ENCODE results near the gene MAPKAPK2. TPM values are rescaled to one million over a fixed set of nuclear protein-coding genes. Genes with fewer than 3 reads are reported as not detected.

MAPKAPK2 gene
- total RNA-seq, 2 experiments from 2014 or later = 62.8 to 64.7 TPM

- Mint-ChIP-seq H3K27me3 (peaks cover 2% of the 10 kb centered on the region), H3K27ac (no peak overlapping the region), H3K4me3 (no peak overlapping the region), H3K9me3 (ENCODE audit: low read depth) (no peaks in the 10 kb centered on the region), H3K4me1 (peaks cover 56% of the 10 kb centered on the region), H3K36me3 (ENCODE audit: low read depth) (peaks cover 2% of the 10 kb centered on the region)
- intact Hi-C loops (cut with DNase I, micrococcal nuclease) = loop anchor here (5.0 to 10.0 kb wide), 2 partner anchors 180 to 1047 kb away; partner anchors contain the start of gene ELK4 (in 1 of the 2)
- no peak for DNase-seq
- CTCF ChIA-PET = interaction anchor here (1.6 to 3.5 kb wide), 3 partner anchors 18 to 44 kb away, joined by 8 to 19 read pairs (median 11); no protein-coding TSS in a partner anchor
- POLR2A ChIA-PET = no interaction called here
- no peak for ATAC-seq
These were observed 2.6 kb upstream of the MAPKAPK2 start for GRCh38 chr1:206682111-206682510.

DNA sequence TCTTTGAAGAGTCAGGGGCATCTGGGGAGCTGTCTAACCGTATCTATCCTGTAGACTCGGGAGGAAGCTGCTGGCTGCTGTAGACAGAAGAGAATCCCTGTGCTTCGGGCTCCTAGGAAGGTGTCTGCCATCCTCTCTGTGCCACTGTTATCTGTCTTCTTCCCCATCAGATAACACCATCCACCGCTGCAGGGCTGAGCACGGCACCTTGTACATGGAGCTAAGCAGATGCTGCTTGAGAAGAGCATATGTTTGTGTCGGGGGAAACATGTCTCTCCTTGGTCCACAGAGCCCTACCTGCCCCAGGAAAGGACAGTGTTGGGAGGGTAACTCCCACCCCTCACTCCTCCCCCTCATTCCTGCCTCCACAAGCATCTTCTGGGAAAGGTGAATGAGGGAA, 1.4 kb upstream of the MAPKAPK2 start:
- intact Hi-C loops (cut with DNase I, micrococcal nuclease) = loop anchor here (5.0 to 10.0 kb wide), 2 partner anchors 181 to 1049 kb away; partner anchors contain the start of gene ELK4 (in 1 of the 2)
- H3K9me3 Mint-ChIP-seq (ENCODE audit: low read depth) = no peaks in the 10 kb centered on the region
- H3K36me3 Mint-ChIP-seq (ENCODE audit: low read depth) = peaks cover 2% of the 10 kb centered on the region
- ATAC-seq (no peak), DNase-seq (no peak)
- H3K27me3 Mint-ChIP-seq = peaks cover 2% of the 10 kb centered on the region
- POLR2A ChIA-PET = no interaction called here
- H3K4me1 Mint-ChIP-seq = peaks cover 67% of the 10 kb centered on the region
- CTCF ChIA-PET = interaction anchor here (0.5 to 2.3 kb wide), 6 partner anchors 15 to 972 kb away, joined by 3 to 11 read pairs (median 4); no protein-coding TSS in a partner anchor
- no peak overlapping the region for H3K27ac Mint-ChIP-seq
- H3K4me3 Mint-ChIP-seq = no peak overlapping the region

- ChIA-PET POLR2A (interaction anchor here (0.6 to 1.3 kb wide), 3 partner anchors 22 to 132 kb away, joined by 3 to 4 read pairs (median 3); partner anchors contain the start of gene DYRK3), CTCF (interaction anchor here (0.8 to 2.3 kb wide), 6 partner anchors 16 to 973 kb away, joined by 3 to 11 read pairs (median 5); no protein-coding TSS in a partner anchor)
- peak overlapping the region; percentile 64 for H3K4me3 Mint-ChIP-seq
- peaks cover 67% of the 10 kb centered on the region for H3K4me1 Mint-ChIP-seq
- H3K9me3 Mint-ChIP-seq (ENCODE audit: low read depth) = no peaks in the 10 kb centered on the region
- no peak overlapping the region for H3K27ac Mint-ChIP-seq
- peaks cover 2% of the 10 kb centered on the region for H3K36me3 Mint-ChIP-seq (ENCODE audit: low read depth)
- peaks cover 2% of the 10 kb centered on the region for H3K27me3 Mint-ChIP-seq
- DNase-seq (no peak), ATAC-seq (no peak)
- intact Hi-C loops (cut with DNase I, micrococcal nuclease) = loop anchor here (1.0 to 10.0 kb wide), 7 partner anchors 49 to 1049 kb away; partner anchors contain the start of genes DYRK3 (in 2 of the 2), EIF2D (in 1 of the 2) and ELK4 (in 1 of the 2)
These were observed 702 bp upstream of the MAPKAPK2 start for GRCh38 chr1:206684003-206684402.

- ATAC-seq = peak; percentile 31
- intact Hi-C loops (cut with DNase I, micrococcal nuclease) = loop anchor here (2.0 to 10.0 kb wide), 6 partner anchors 42 to 1051 kb away; partner anchors contain the start of genes DYRK3 (in 1 of the 2) and ELK4 (in 1 of the 2)
- H3K9me3 Mint-ChIP-seq (ENCODE audit: low read depth) = no peaks in the 10 kb centered on the region
- peaks cover 66% of the 10 kb centered on the region for H3K4me1 Mint-ChIP-seq
- H3K4me3 Mint-ChIP-seq = peak overlapping the region; percentile 98
- H3K27ac Mint-ChIP-seq = peak overlapping the region; percentile 94
- peak; percentile 68 for DNase-seq
- CTCF ChIA-PET = interaction anchor here (1.7 kb wide), 1 partner anchor 227 kb away, joined by 3 read pairs; no protein-coding TSS in a partner anchor
- POLR2A ChIA-PET = interaction anchor here (1.3 kb wide), 1 partner anchor 50 kb away, joined by 4 read pairs; the partner anchor contains the start of gene DYRK3
- H3K36me3 Mint-ChIP-seq (ENCODE audit: low read depth) = peaks cover 2% of the 10 kb centered on the region
- H3K27me3 Mint-ChIP-seq = peaks cover 2% of the 10 kb centered on the region
These were observed 646 bp downstream of the MAPKAPK2 start for GRCh38 chr1:206685334-206685768.

DNA sequence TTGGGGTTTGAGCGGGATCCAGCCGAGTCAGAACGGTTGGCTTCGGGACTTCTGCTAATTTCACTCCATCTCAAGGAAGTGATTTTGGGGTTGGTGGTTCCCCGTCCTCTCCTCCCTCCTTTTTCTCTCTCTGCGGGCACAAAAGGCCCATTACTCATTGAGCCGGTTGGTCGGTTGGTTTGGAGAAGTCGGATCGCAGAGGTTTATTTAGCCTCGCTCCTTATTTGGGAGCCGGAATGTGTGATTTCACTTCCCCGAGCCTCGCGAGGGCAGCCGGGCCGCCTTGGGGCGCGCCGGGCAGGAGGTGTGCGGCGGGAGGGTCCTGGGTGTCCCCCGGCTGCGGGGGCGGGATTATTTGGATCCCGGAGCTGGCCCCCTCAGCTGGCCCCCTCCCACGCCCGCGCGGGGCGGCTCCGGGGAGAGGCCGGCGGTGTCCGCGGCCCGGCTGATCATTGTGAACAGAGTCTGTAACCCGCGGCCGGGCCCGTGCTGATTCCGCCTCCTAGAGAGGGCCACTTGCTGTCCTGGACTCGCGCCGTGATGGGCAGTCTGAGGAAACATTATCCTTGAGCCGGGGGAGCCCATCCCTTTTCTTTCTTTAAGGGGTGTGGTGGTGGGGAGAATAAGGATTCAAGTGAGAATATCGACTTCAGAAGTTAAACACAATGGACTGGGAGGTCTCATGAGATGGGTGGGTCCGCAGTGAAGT, 1.2 kb downstream of the MAPKAPK2 start:
- H3K4me3 Mint-ChIP-seq = peak overlapping the region; percentile 98
- ChIA-PET POLR2A (interaction anchor here (0.7 to 1.6 kb wide), 2 partner anchors 19 to 73 kb away, joined by 3 read pairs; partner anchors contain the start of gene EIF2D), CTCF (interaction anchor here (0.7 to 1.7 kb wide), 3 partner anchors 20 to 227 kb away, joined by 3 to 4 read pairs (median 4); no protein-coding TSS in a partner anchor)
- ATAC-seq (peak; percentile 43), DNase-seq (peak; percentile 69)
- no peaks in the 10 kb centered on the region for H3K9me3 Mint-ChIP-seq (ENCODE audit: low read depth)
- H3K36me3 Mint-ChIP-seq (ENCODE audit: low read depth) = peaks cover 2% of the 10 kb centered on the region
- peaks cover 64% of the 10 kb centered on the region for H3K4me1 Mint-ChIP-seq
- intact Hi-C loops (cut with DNase I, micrococcal nuclease) = loop anchor here (1.0 to 10.0 kb wide), 7 partner anchors 17 to 1051 kb away; partner anchors contain the start of genes DYRK3 (in 1 of the 2) and ELK4 (in 1 of the 2)
- H3K27ac Mint-ChIP-seq = peak overlapping the region; percentile 97
- H3K27me3 Mint-ChIP-seq = peaks cover 2% of the 10 kb centered on the region

- ChIA-PET POLR2A (interaction anchor here (0.7 to 1.6 kb wide), 2 partner anchors 18 to 74 kb away, joined by 3 read pairs; partner anchors contain the start of gene EIF2D), CTCF (interaction anchor here (0.7 to 1.7 kb wide), 5 partner anchors 19 to 247 kb away, joined by 3 to 4 read pairs (median 4); no protein-coding TSS in a partner anchor)
- Mint-ChIP-seq H3K4me3 (peak overlapping the region; percentile 98), H3K36me3 (ENCODE audit: low read depth) (peaks cover 2% of the 10 kb centered on the region), H3K27me3 (peaks cover under 1% of the 10 kb centered on the region), H3K9me3 (ENCODE audit: low read depth) (no peaks in the 10 kb centered on the region), H3K27ac (peak overlapping the region; percentile 97), H3K4me1 (peaks cover 59% of the 10 kb centered on the region)
- intact Hi-C loops (cut with DNase I, micrococcal nuclease) = loop anchor here (1.0 to 10.0 kb wide), 4 partner anchors 17 to 1052 kb away; partner anchors contain the start of gene ELK4 (in 1 of the 2)
- peak; percentile 34 for ATAC-seq
- DNase-seq = peak; percentile 40
These were observed 2.0 kb downstream of the MAPKAPK2 start for GRCh38 chr1:206686478-206687249.

DNA sequence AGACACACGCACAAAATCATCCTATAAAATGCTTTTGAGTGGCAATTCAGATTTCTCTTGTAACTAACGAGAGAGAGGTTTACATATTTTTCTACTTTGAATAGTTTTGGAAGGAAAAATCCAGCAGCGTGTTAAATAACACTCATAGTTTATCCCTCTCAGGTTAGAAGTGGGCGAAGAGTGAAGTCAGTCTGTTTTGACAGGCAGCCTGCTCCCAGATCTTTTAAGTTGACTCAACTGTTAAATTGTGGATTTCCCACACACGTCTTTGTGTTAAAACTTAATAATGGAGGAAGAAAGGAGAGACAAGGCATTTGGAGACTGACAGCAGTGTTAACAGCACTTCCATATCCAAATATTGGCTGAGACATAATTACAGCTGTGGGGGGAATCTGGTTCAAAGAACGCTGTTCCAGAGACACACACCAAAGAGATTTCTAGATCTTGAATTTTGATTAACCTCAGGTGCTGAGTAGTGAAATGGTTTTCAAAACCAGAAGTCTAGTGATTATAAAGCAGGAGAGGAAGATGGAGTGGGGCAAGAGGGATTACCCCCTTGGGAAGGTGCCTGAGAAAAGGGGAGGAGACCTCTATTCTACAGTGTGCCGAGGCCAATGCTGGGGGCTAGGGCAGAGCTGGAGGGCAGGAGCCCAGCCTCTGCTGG, 2.7 kb downstream of the MAPKAPK2 start:
- intact Hi-C loops (cut with DNase I, micrococcal nuclease) = loop anchor here (5.0 to 10.0 kb wide), 3 partner anchors 40 to 1053 kb away; partner anchors contain the start of gene ELK4 (in 1 of the 2)
- Mint-ChIP-seq H3K9me3 (ENCODE audit: low read depth) (no peaks in the 10 kb centered on the region), H3K4me1 (peaks cover 61% of the 10 kb centered on the region), H3K36me3 (ENCODE audit: low read depth) (peaks cover 2% of the 10 kb centered on the region), H3K4me3 (peak overlapping the region; percentile 98), H3K27me3 (no peaks in the 10 kb centered on the region), H3K27ac (peak overlapping the region; percentile 97)
- ATAC-seq (no peak), DNase-seq (no peak)
- ChIA-PET CTCF (interaction anchor here (0.9 to 3.7 kb wide), 12 partner anchors 14 to 295 kb away, joined by 3 to 29 read pairs (median 4); partner anchors contain the start of gene EIF2D), POLR2A (interaction anchor here (0.8 to 1.6 kb wide), 3 partner anchors 15 to 75 kb away, joined by 3 to 6 read pairs (median 3); partner anchors contain the start of gene EIF2D)

DNA sequence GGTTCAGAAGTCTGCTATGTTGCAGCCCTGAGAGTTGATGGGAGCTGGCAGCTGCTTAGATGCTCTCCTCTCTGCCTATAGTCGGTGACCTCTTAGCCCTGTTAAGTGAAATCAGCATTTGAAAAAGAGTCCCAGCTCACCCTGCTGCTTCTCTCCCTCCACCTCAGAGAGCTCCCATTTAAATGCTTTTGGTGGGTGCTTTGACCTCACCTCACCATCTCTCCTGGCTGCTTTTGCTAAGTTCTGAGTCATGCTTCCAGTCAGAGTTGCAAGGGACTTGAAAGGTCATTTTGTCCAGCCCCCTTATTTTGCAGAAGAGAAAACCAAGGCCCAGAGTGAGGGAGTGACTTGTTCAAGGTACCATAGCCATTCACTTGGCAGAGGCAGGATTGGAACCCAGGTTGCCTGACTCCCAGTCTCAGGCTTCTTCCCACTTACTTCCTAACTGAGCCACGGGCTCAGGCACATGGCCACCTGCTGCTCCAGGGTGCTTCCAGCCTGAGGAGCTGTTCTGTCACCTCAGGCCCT, 3.3 kb downstream of the MAPKAPK2 start:
- peaks cover 4% of the 10 kb centered on the region for H3K36me3 Mint-ChIP-seq (ENCODE audit: low read depth)
- intact Hi-C loops (cut with DNase I, micrococcal nuclease) = loop anchor here (5.0 to 10.0 kb wide), 3 partner anchors 39 to 1053 kb away; partner anchors contain the start of gene ELK4 (in 1 of the 2)
- ChIA-PET CTCF (interaction anchor here (0.7 to 3.7 kb wide), 16 partner anchors 13 to 295 kb away, joined by 3 to 29 read pairs (median 4); partner anchors contain the start of gene EIF2D), POLR2A (interaction anchor here (0.8 to 1.4 kb wide), 4 partner anchors 12 to 24 kb away, joined by 3 to 6 read pairs (median 4); no protein-coding TSS in a partner anchor)
- peak; percentile 11 for ATAC-seq
- peak overlapping the region; percentile 32 for H3K27ac Mint-ChIP-seq
- no peak overlapping the region for H3K4me3 Mint-ChIP-seq
- H3K4me1 Mint-ChIP-seq = peaks cover 63% of the 10 kb centered on the region
- DNase-seq = no peak
- H3K27me3 Mint-ChIP-seq = no peaks in the 10 kb centered on the region
- H3K9me3 Mint-ChIP-seq (ENCODE audit: low read depth) = no peaks in the 10 kb centered on the region

DNA sequence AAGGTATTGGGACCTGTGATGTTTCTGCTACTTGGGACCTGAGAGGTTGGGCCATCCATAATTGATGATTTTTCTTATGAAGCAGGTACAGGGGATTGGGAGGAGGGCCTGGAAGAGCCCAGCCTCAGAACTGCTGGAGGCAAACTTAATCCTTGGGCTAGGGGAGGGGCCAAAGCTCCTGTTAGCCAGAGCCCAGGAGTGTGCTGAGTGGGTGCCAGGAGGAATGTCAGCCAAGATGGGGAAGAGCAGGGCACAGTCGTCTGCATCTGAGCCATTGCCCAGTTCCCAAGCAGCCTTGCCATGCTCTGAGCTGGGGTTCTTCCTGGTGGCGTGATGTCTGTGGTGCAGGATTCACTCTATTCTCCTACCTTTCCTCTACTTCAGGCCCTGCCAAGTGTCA, 5.8 kb downstream of the MAPKAPK2 start:
- Mint-ChIP-seq H3K4me3 (no peak overlapping the region), H3K9me3 (ENCODE audit: low read depth) (no peaks in the 10 kb centered on the region), H3K4me1 (peaks cover 62% of the 10 kb centered on the region), H3K27ac (no peak overlapping the region), H3K27me3 (no peaks in the 10 kb centered on the region), H3K36me3 (ENCODE audit: low read depth) (peaks cover 8% of the 10 kb centered on the region)
- intact Hi-C loops (cut with DNase I, micrococcal nuclease) = no loop called here
- no peak for ATAC-seq
- DNase-seq = no peak
- POLR2A ChIA-PET = interaction anchor here (0.9 to 1.8 kb wide), 4 partner anchors 13 to 24 kb away, joined by 3 to 6 read pairs (median 4); no protein-coding TSS in a partner anchor
- CTCF ChIA-PET = interaction anchor here (0.6 to 3.7 kb wide), 8 partner anchors 16 to 243 kb away, joined by 3 to 29 read pairs (median 4); partner anchors contain the start of gene DYRK3

All from activated CD4-positive, alpha-beta T cell treated with anti-CD3 and anti-CD28 coated beads for 36 hours (primary cell).